Caco-2 (cell line): ENCODE results near the gene MT1X. TPM values are rescaled to one million over a fixed set of nuclear protein-coding genes. Genes with fewer than 3 reads are reported as not detected.

Source experiments
- BruUV-seq: library from RNA; stranded (reverse); fragments of 400-500 nt; replicated peaks from 2 replicates; lab custom pipeline; 2021; lab: Mats Ljungman, UMichigan
- CTCF ChIA-PET: fragments of 300-600 bp; sonication (Branson Sonifier 250); formaldehyde crosslinking; loops from one replicate; lab custom pipeline; 2022; ENCODE audit warnings: antibody characterized with exemption; lab: Charles Lee
- POLR2A ChIA-PET: fragments of 300-600 bp; sonication (Branson Sonifier 250); formaldehyde crosslinking; loops from one replicate; lab custom pipeline; 2022; ENCODE audit warnings: antibody characterized with exemption; lab: Charles Lee
- DNase-seq, 2 experiments: peaks; one replicate each; pipeline versions ENCODE4 v3.0.0 to v3.0.0-alpha.2; 2020 to 2022
- H3K27me3 ChIP-seq: replicated peaks from 2 replicates; pipeline ENCODE4 v1.6.0; 2011; ENCODE audit warnings: low read length; ENCODE audit not compliant: control insufficient read depth, insufficient read depth
- H3K36me3 ChIP-seq: 2 replicates; pipeline ENCODE4 v1.5.1; 2011; ENCODE audit warnings: low read length; ENCODE audit not compliant: control insufficient read depth, insufficient read depth
- H3K4me1 ChIP-seq: fragments of 250-450 bp; sonication (Bioruptor Pico); 2 replicates; pipeline ENCODE4 v1.5.1; 2020; ENCODE audit warnings: mild to moderate bottlenecking
- H3K4me3 ChIP-seq: 2 replicates; pipeline ENCODE4 v1.5.1; 2011; ENCODE audit warnings: low read depth, mild to moderate bottlenecking, control low read depth, low read length
- H3K9me3 ChIP-seq: fragments of 250-450 bp; sonication (Bioruptor Pico); 2 replicates; pipeline ENCODE4 v1.5.1; 2020; ENCODE audit warnings: mild to moderate bottlenecking, moderate library complexity
- H3K27ac Mint-ChIP-seq: one replicate; pipeline ENCODE4 v1.8.0; 2022; ENCODE audit warnings: mixed read lengths; ENCODE audit not compliant: unreplicated experiment
- H3K27me3 Mint-ChIP-seq: one replicate; pipeline ENCODE4 v1.8.0; 2022; ENCODE audit warnings: mixed read lengths; ENCODE audit not compliant: insufficient read depth, unreplicated experiment
- H3K36me3 Mint-ChIP-seq: one replicate; pipeline ENCODE4 v1.8.0; 2022; ENCODE audit warnings: mild to moderate bottlenecking, mixed read lengths; ENCODE audit not compliant: insufficient read depth, unreplicated experiment
- H3K4me1 Mint-ChIP-seq: one replicate; pipeline ENCODE4 v1.8.0; 2022; ENCODE audit warnings: low read depth, mixed read lengths; ENCODE audit not compliant: unreplicated experiment
- H3K4me3 Mint-ChIP-seq: one replicate; pipeline ENCODE4 v1.8.0; 2022; ENCODE audit warnings: mild to moderate bottlenecking, moderate library complexity, mixed read lengths; ENCODE audit not compliant: unreplicated experiment
- H3K9me3 Mint-ChIP-seq: one replicate; pipeline ENCODE4 v1.8.0; 2022; ENCODE audit warnings: mixed read lengths; ENCODE audit not compliant: unreplicated experiment
- CTCF ChIP-seq, 2 experiments: fragments of 200-600 bp in 1 of 2; IDR thresholded peaks; 1 replicate in 1 of 2; 2 replicates in 1 of 2; pipeline versions ENCODE4 v1.5.1 to v1.8.0; 2011 to 2022; ENCODE audit warnings: antibody characterized with exemption in 1 of 2, control low read depth in 1 of 2, inconsistent platforms in 1 of 2, low read depth in 1 of 2, low read length in 1 of 2, mild to moderate bottlenecking in 1 of 2, moderate library complexity in 1 of 2; ENCODE audit not compliant: insufficient read depth in 1 of 2, severe bottlenecking in 1 of 2, unreplicated experiment in 1 of 2
- intact Hi-C: fragments of 100-400 bp; cut with micrococcal nuclease; formaldehyde crosslinking; loops from one replicate; pipeline ENCODE4 v1.10.0; 2022; ENCODE audit not compliant: unreplicated experiment
- total RNA-seq: library from RNA; stranded (reverse); gene quantifications from 2 replicates; pipeline ENCODE4 v1.2.3, GENCODE V29; 2022

The MT1X gene
- total RNA-seq, 1 experiment from 2014 or later = 18.3 TPM

- BruUV-seq = no TSS peak
- no peaks in the 10 kb centered on the region for H3K9me3 Mint-ChIP-seq
- intact Hi-C loops = no loop called here
- Histone ChIP-seq H3K9me3 (no peaks in the 10 kb centered on the region), H3K4me1 (peaks cover 8% of the 10 kb centered on the region; the same call in 1 of the 2 replicates), H3K27me3 (no peaks in the 10 kb centered on the region), H3K4me3 (no peak overlapping the region), H3K36me3 (no peaks in the 10 kb centered on the region)
- no peak overlapping the region for H3K27ac Mint-ChIP-seq
- no peaks in the 10 kb centered on the region for H3K36me3 Mint-ChIP-seq
- no peak overlapping the region for H3K4me3 Mint-ChIP-seq
- CTCF ChIA-PET = no interaction called here
- POLR2A ChIA-PET = no interaction called here
- peaks cover 9% of the 10 kb centered on the region for H3K27me3 Mint-ChIP-seq
- no peak for TF ChIP-seq CTCF (IDR thresholded peaks at IDR 0.05; ENCODE audit: insufficient read depth in 1 of 2, low read depth in 1 of 2, low read length in 1 of 2, severe bottlenecking in 1 of 2, unreplicated experiment in 1 of 2)
- no peak for DNase-seq
- no peaks in the 10 kb centered on the region for H3K4me1 Mint-ChIP-seq
These were observed 2.5 kb upstream of the MT1X start for GRCh38 chr16:56679818-56680217.

DNA sequence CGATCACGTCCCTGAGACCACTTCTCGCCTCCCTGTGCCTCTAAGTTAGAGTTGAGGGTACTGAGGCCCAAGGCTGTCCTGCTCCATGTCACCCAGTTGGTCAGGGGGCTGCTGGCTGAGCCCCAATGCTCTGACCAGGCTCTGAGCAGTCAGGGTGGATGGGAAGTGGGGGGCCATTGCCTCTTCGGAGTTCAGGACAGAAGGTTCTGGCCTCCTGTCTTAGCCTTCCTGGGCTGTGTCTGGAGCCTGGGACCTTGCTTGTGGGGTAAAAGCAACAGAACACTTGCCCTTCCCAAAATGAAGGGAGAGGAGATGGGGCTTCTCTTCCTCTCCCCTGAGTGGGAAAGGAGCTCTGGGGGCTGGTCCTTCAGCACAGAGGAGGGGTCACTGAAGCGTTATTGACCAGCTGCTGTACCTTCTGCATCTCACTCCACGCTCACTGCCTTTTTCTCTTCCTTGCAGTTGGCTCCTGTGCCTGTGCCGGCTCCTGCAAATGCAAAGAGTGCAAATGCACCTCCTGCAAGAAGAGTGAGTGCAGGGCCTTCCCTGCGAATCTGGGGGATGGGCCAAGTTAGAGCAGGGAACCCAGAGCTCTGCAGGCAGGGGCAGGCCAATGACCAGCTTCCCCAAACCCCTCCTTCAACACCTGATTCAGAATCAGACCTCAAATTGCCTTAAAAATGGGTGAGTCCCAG lies 580 bp downstream of the MT1X start:
- peaks cover 8% of the 10 kb centered on the region; the same call in 1 of the 2 replicates for H3K4me1 ChIP-seq
- no peaks in the 10 kb centered on the region for H3K27me3 ChIP-seq
- intact Hi-C loops = loop anchor here (1.0 kb wide), 1 partner anchor 8 kb away; no protein-coding TSS in a partner anchor
- ChIA-PET CTCF (interaction anchor here (2.3 kb wide), 1 partner anchor 19 kb away, joined by 11 read pairs; no protein-coding TSS in a partner anchor), POLR2A (interaction anchor here (0.9 kb wide), 1 partner anchor 26 kb away, joined by 3 read pairs; no protein-coding TSS in a partner anchor)
- no peak for TF ChIP-seq CTCF (IDR thresholded peaks at IDR 0.05; ENCODE audit: insufficient read depth in 1 of 2, low read depth in 1 of 2, low read length in 1 of 2, severe bottlenecking in 1 of 2, unreplicated experiment in 1 of 2)
- Mint-ChIP-seq H3K4me3 (peak overlapping the region; percentile 95), H3K4me1 (no peaks in the 10 kb centered on the region), H3K27ac (no peak overlapping the region), H3K36me3 (no peaks in the 10 kb centered on the region), H3K9me3 (peaks cover 11% of the 10 kb centered on the region), H3K27me3 (peaks cover 7% of the 10 kb centered on the region)
- DNase-seq = no peak
- H3K9me3 ChIP-seq = peaks cover 8% of the 10 kb centered on the region
- BruUV-seq = no TSS peak
- no peaks in the 10 kb centered on the region for H3K36me3 ChIP-seq
- H3K4me3 ChIP-seq = peak overlapping the region; percentile 65

- ChIA-PET CTCF (interaction anchor here (2.3 kb wide), 1 partner anchor 19 kb away, joined by 11 read pairs; no protein-coding TSS in a partner anchor), POLR2A (interaction anchor here (0.9 kb wide), 1 partner anchor 26 kb away, joined by 3 read pairs; no protein-coding TSS in a partner anchor)
- Mint-ChIP-seq H3K27ac (no peak overlapping the region), H3K36me3 (no peaks in the 10 kb centered on the region), H3K4me1 (no peaks in the 10 kb centered on the region), H3K4me3 (no peak overlapping the region), H3K9me3 (peaks cover 11% of the 10 kb centered on the region), H3K27me3 (peaks cover 7% of the 10 kb centered on the region)
- Histone ChIP-seq H3K27me3 (no peaks in the 10 kb centered on the region), H3K4me1 (peaks cover 8% of the 10 kb centered on the region; the same call in 1 of the 2 replicates), H3K9me3 (peaks cover 8% of the 10 kb centered on the region), H3K4me3 (no peak overlapping the region), H3K36me3 (no peaks in the 10 kb centered on the region)
- TF ChIP-seq CTCF (IDR thresholded peaks at IDR 0.05; ENCODE audit: insufficient read depth in 1 of 2, low read depth in 1 of 2, low read length in 1 of 2, severe bottlenecking in 1 of 2, unreplicated experiment in 1 of 2) = no peak
- no peak for DNase-seq
- intact Hi-C loops = no loop called here
- BruUV-seq = no TSS peak
These were observed 1.3 kb downstream of the MT1X start for GRCh38 chr16:56683424-56684172.
